ENCODE data around the gene TP53BP2.
"Not testable (repeated sequence)": the region's sequence is repeated elsewhere in the genome, so short reads cannot be mapped to it uniquely, and the experiment has no call there.

TP53BP2 gene

GRCh38 chr1:223853748-223854147, 8.0 kb upstream of the TP53BP2 start:
- no peak for DNase-seq (ENCODE audit: low spot score)

GRCh38 chr1:223853275-223853674, 7.5 kb upstream of the TP53BP2 start:
- no peak for DNase-seq (ENCODE audit: low spot score)

GRCh38 chr1:223852337-223852736, 6.6 kb upstream of the TP53BP2 start:
- DNase-seq (ENCODE audit: low spot score): no peak

- no peak for DNase-seq (ENCODE audit: low spot score)
Observed at GRCh38 chr1:223849352-223850254, 3.9 kb upstream of the TP53BP2 start.

- no peak for DNase-seq (ENCODE audit: low spot score)
Observed at GRCh38 chr1:223848536-223848935, 2.8 kb upstream of the TP53BP2 start.

GRCh38 chr1:223847781-223848345, 2.1 kb upstream of the TP53BP2 start:
- no peak for DNase-seq (ENCODE audit: low spot score)

- DNase-seq (ENCODE audit: low spot score): peak; percentile 38
Observed at GRCh38 chr1:223845037-223845809, 524 bp downstream of the TP53BP2 start.

- DNase-seq (ENCODE audit: low spot score): peak; percentile 63
Observed at GRCh38 chr1:223844787-223845036, 1.0 kb downstream of the TP53BP2 start.

GRCh38 chr1:223843934-223844786, 1.6 kb downstream of the TP53BP2 start:
- peak; percentile 32 for DNase-seq (ENCODE audit: low spot score)

- DNase-seq (ENCODE audit: low spot score): no peak
Observed at GRCh38 chr1:223842784-223843183, 3.0 kb downstream of the TP53BP2 start.

- DNase-seq (ENCODE audit: low spot score): not testable (repeated sequence)
Observed at GRCh38 chr1:223841977-223842623, 3.6 kb downstream of the TP53BP2 start.

- DNase-seq (ENCODE audit: low spot score): no peak
Observed at GRCh38 chr1:223840254-223840653, 5.5 kb downstream of the TP53BP2 start.

GRCh38 chr1:223838125-223838854, 7.5 kb downstream of the TP53BP2 start:
- DNase-seq (ENCODE audit: low spot score): no peak

- no peak for DNase-seq (ENCODE audit: low spot score)
Observed at GRCh38 chr1:223837687-223838086, 8.1 kb downstream of the TP53BP2 start.

- DNase-seq (ENCODE audit: low spot score): no peak
Observed at GRCh38 chr1:223837206-223837605, 8.5 kb downstream of the TP53BP2 start.

- no peak for DNase-seq (ENCODE audit: low spot score)
Observed at GRCh38 chr1:223836586-223836985, 9.2 kb downstream of the TP53BP2 start.

- no peak for DNase-seq (ENCODE audit: low spot score)
Observed at GRCh38 chr1:223835754-223836153, 10.0 kb downstream of the TP53BP2 start.

- DNase-seq (ENCODE audit: low spot score): peak; percentile 65
Observed at GRCh38 chr1:223834660-223835263, 11.0 kb downstream of the TP53BP2 start.

- no peak for DNase-seq (ENCODE audit: low spot score)
Observed at GRCh38 chr1:223833948-223834347, 11.8 kb downstream of the TP53BP2 start.

- no peak for DNase-seq (ENCODE audit: low spot score)
Observed at GRCh38 chr1:223832637-223832943, 13.2 kb downstream of the TP53BP2 start.

All from CD4-positive, alpha-beta T cell treated with Interleukin-15 for 4 hours (primary cell).